Stimulated activated CD4-positive, alpha-beta T cell treated with anti-CD3 and anti-CD28 coated beads, Interleukin-12 subunit alpha, Interleukin-12 subunit beta, amount 100 ng/mL, for 48 hours (primary cell): Measurements from ENCODE around the gene BRAF.
A peak's percentile ranks its signal among the peaks of the same experiment; 100 is the strongest.
"Not testable (repeated sequence)": the region's sequence is repeated elsewhere in the genome, so short reads cannot be mapped to it uniquely, and the experiment has no call there.

Source experiments
- DNase-seq, 3 donors: peaks; one replicate each; pipeline ENCODE4 v3.0.0-alpha.2; 2020; ENCODE audit warnings: low read depth in 2 of 3, low spot score in 1 of 3

BRAF gene

GRCh38 chr7:140774371-140774770, 150.4 kb downstream of the BRAF start:
- DNase-seq: no peak

GRCh38 chr7:140773104-140773503, 151.6 kb downstream of the BRAF start:
- DNase-seq: no peak

DNA sequence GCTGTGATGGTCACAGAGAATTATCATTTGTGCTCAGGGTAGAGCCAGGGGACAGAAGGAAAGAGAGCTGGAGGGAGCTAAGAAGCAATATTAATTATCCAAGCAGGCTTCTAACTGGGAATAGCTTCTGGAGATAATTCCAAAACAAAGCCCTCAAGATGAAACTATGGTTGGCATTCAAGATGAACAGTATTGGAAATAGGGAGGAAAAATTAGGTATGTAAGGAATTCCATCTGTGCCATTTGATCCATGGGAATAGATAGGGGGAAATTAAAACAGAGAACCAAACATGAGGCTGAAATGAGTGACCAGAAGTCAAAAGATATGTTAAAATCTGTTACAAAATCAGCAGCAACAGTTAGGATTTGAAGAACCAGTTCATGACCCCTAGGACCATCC, 152.9 kb downstream of the BRAF start:
- no peak for DNase-seq

- DNase-seq: no peak
Measured at GRCh38 chr7:140769852-140770251, 154.9 kb downstream of the BRAF start.

DNA sequence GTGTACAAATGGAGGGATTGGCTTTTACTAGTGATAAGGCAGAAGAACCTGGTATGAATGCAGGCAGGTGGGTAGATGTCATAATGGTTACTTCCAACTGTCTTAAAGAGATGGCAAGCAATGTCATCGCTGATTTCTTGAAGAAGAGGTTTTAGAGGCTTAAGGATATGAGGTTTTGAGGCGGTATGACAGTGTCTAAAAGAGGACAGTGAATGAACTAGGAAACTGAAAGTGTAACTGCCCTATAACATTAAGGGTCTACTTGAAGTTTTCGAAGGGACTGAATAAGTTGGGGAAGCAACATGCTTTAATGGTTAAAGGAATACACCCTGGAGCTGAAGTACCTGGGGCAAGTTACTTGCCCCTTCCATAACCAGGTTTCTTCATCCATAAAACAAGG, 157.3 kb downstream of the BRAF start:
- DNase-seq: no peak

DNA sequence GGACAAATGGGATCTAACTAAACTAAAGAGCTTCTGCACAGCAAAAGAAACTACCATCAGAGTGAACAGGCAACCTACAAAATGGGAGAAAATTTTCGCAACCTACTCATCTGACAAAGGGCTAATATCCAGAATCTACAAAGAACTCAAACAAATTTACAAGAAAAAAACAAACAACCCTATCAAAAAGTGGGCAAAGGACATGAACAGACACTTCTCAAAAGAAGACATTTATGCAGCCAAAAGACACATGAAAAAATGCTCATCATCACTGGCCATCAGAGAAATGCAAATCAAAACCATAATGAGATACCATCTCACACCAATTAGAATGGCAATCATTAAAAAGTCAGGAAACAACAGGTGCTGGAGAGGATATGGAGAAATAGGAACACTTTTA, 159.3 kb downstream of the BRAF start:
- DNase-seq: not testable (repeated sequence)

- not testable (repeated sequence) for DNase-seq
Measured at GRCh38 chr7:140763166-140763565, 161.6 kb downstream of the BRAF start.

DNA sequence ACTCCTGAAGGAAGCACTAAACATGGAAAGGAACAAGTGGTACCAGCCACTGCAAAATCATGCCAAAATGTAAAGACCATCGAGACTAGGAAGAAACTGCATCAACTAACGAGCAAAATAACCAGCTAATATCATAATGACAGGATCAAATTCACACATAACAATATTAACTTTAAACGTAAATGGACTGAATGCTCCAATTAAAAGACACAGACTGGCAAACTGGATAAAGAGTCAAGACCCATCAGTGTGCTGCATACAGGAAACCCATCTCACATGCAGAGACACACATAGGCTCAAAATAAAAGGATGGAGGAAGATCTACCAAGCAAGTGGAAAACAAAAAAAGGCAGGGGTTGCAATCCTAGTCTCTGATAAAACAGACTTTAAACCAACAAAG, 163.4 kb downstream of the BRAF start:
- not testable (repeated sequence) for DNase-seq

- no peak for DNase-seq
Measured at GRCh38 chr7:140754506-140754905, 170.2 kb downstream of the BRAF start.

DNA sequence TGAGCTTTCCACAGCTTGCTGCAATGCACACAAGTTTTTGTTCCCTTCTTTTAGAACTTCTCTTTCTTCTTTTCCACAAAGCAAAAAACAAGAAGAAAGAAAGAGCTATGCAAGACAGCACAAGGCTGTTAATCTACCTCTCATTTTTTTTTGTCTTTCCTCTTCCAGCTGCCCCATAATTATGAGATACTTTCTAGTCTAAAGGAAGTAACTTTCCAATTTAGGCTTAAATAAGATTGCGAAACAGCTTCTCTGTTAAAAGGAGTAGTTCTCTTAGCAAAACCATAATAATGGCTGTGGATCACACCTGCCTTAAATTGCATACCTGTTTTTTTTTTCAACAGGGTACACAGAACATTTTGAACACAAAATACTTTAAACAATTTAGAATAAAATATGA, 172.2 kb downstream of the BRAF start:
- DNase-seq: no peak

DNA sequence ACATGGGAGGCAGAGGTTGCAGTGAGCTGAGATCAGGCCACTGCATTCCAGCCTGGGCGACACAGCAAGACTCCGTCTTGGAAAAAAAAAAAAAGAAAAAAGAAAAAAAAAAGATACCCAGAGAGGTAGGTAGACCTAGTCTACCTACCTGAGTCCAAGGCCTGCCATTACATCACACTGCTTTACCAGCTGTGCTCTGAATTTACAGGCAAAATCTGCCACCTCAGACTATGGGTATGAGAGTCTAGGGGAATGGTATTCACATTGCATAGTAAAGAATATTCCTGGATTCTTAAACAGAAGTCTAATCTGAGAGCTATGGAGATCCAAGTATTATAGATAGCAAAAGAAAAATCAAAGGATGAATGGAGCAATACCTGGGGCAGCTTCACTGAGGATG, 178.0 kb downstream of the BRAF start:
- no peak for DNase-seq

- no peak for DNase-seq
Measured at GRCh38 chr7:140745266-140746058, 179.3 kb downstream of the BRAF start.

DNA sequence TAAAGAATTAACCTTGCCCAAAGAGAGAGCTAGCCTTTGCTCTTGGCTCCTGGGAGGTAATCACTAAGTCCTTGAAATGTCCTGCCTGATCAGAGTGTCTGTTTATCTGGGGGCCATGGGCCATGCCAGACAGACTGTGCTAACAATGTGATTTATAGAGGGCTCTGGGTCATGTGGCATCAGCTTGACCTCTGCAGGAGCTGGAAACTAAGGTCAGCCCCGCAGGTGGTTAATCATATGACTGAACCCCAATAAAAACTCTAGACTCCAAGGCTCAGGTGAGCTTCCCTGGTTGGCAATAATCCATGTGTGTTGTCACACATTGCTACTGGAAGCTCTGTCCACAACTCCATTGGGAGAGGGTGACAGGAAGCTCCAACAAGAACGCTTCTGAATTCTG, 180.7 kb downstream of the BRAF start:
- DNase-seq: no peak

DNA sequence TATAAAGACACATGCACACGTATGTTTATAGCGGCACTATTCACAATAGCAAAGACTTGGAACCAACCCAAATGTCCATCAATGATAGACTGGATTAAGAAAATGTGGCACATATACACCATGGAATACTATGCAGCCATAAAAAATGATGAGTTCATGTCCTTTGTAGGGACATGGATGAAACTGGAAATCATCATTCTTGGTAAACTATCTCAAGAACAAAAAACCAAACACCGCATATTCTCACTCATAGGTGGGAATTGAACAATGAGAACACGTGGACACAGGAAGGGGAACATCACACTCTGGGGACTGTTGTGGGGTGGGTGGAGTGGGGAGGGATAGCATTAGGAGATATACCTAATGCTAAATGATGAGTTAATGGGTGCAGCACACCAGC, 181.5 kb downstream of the BRAF start:
- DNase-seq: not testable (repeated sequence)

DNA sequence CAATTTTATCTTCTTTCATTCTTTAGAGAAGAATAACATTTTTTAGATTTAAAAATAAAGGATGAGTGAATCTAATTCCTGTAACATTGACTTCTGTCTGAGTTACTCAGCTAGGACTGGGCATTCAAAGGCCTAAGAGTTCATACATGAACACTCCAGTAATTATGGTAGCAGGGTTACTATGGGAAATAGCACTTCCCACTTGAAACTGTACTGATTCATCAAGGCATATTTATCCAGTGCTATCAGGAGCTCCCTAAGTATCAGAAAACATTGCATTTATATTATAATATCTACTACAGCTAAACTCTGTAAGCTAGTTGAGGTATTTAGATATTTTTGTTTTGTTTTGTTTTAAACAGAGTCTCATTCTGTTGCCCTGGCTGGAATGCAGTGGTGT, 186.4 kb downstream of the BRAF start:
- no peak for DNase-seq

- DNase-seq: no peak
Measured at GRCh38 chr7:140734729-140735128, 190.0 kb downstream of the BRAF start.

GRCh38 chr7:140734096-140734495, 190.6 kb downstream of the BRAF start:
- DNase-seq: no peak

- DNase-seq: no peak
Measured at GRCh38 chr7:140732416-140732815, 192.3 kb downstream of the BRAF start.

GRCh38 chr7:140726281-140726680, 198.4 kb downstream of the BRAF start:
- DNase-seq: no peak

DNA sequence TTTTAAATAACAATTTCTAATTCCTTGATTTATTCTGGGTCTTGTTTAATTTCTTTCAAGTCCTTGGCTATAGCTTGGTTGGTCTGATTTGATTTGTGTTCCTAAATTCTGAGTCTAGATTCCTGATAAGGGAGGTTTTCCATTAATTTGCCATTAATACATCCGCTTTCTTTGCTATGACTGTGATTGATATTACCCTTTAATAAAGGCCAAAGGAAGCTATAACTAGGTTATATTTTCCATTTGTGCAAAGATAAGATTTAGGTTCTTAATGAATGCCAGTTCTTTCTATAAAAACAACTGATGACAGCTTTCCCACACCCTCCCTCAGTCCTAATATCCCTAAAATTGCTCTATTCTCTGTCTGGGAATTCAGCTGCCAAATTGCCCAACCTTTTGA, 200.0 kb downstream of the BRAF start:
- no peak for DNase-seq

GRCh38 chr7:140723574-140723973, 201.2 kb downstream of the BRAF start:
- no peak for DNase-seq

GRCh38 chr7:140723006-140723405, 201.7 kb downstream of the BRAF start:
- DNase-seq: peak in 2 of 3 donors; percentile 7 to 16

GRCh38 chr7:140722254-140722653, 202.5 kb downstream of the BRAF start:
- DNase-seq: no peak
